HEK293 (cell line): ENCODE measurements around the gene CADM1.

Experiments used
- CTCF ChIA-PET: fragments of 350-600 bp; formaldehyde crosslinking; extraction: SDS; loops from one replicate; lab custom pipeline; 2021; ENCODE audit warnings: antibody characterized with exemption; lab: Yijun Ruan, JAX
- POLR2A ChIA-PET: fragments of 300-600 bp; formaldehyde crosslinking; extraction: SDS; loops from one replicate; lab custom pipeline; 2020; ENCODE audit warnings: antibody characterized with exemption, inconsistent platforms; lab: Yijun Ruan, JAX
- H3K27ac ChIP-seq: fragments of 200-500 bp; sonication (Bioruptor generic); 2 replicates; pipeline ENCODE4 v1.5.1; 2014; ENCODE audit warnings: low read depth, low read length, control low read depth, inconsistent platforms; ENCODE audit errors: extremely low read depth
- H3K36me3 ChIP-seq, 2 experiments: fragments of 200-500 bp in 1 of 2; sonication (Bioruptor generic) in 1 of 2; 1 replicate in 1 of 2; 2 replicates in 1 of 2; pipeline ENCODE4 v1.5.1; 2014 to 2017; ENCODE audit warnings: inconsistent platforms in 2 of 2, low read length in 2 of 2; ENCODE audit not compliant: control insufficient read depth in 2 of 2, insufficient read depth in 1 of 2
- H3K4me1 ChIP-seq: fragments of 200-500 bp; sonication (Bioruptor generic); 2 replicates; pipeline ENCODE4 v1.5.1; 2014; ENCODE audit warnings: mild to moderate bottlenecking, low read length, inconsistent platforms; ENCODE audit not compliant: control insufficient read depth, insufficient read depth
- H3K4me3 ChIP-seq: 2 replicates; pipeline ENCODE4 v1.5.1; 2011; ENCODE audit warnings: low read depth, mild to moderate bottlenecking, control low read depth, low read length, moderate library complexity
- H3K9me3 ChIP-seq: fragments of 200-500 bp; sonication (Bioruptor generic); 2 replicates; pipeline ENCODE4 v1.5.1; 2014; ENCODE audit warnings: low read depth, low read length, inconsistent platforms; ENCODE audit not compliant: control insufficient read depth, insufficient read depth
- OVOL3 ChIP-seq: fragments of 450-650 bp; formaldehyde crosslinking; IDR thresholded peaks from 2 replicates; pipeline ENCODE4 v1.5.1; 2016; ENCODE audit warnings: missing biosample characterization, missing genetic modification characterization
- REST ChIP-seq: fragments of 450-650 bp; formaldehyde crosslinking; IDR thresholded peaks from 2 replicates; pipeline ENCODE4 v1.5.1; 2016; ENCODE audit warnings: missing biosample characterization, missing genetic modification characterization
- SALL2 ChIP-seq: fragments of 450-650 bp; formaldehyde crosslinking; IDR thresholded peaks from 2 replicates; pipeline ENCODE4 v1.5.0; 2017; ENCODE audit warnings: missing biosample characterization, mild to moderate bottlenecking, missing genetic modification characterization, borderline replicate concordance
- ZBTB10 ChIP-seq: fragments of 450-650 bp; formaldehyde crosslinking; IDR thresholded peaks from 2 replicates; pipeline ENCODE4 v1.5.1; 2016; ENCODE audit warnings: missing biosample characterization, missing genetic modification characterization
- ZBTB7A ChIP-seq: fragments of 450-650 bp; formaldehyde crosslinking; IDR thresholded peaks from 2 replicates; pipeline ENCODE4 v1.5.1; 2016; ENCODE audit warnings: low read depth, missing biosample characterization, missing genetic modification characterization
- ZEB2 ChIP-seq: fragments of 450-650 bp; formaldehyde crosslinking; IDR thresholded peaks from 2 replicates; pipeline ENCODE4 v1.5.1; 2016; ENCODE audit warnings: missing biosample characterization, missing genetic modification characterization
- ZNF114 ChIP-seq: fragments of 450-650 bp; formaldehyde crosslinking; IDR thresholded peaks from 2 replicates; pipeline ENCODE4 v1.5.0; 2017; ENCODE audit warnings: missing biosample characterization, missing genetic modification characterization
- ZNF155 ChIP-seq: fragments of 450-650 bp; formaldehyde crosslinking; IDR thresholded peaks from 2 replicates; pipeline ENCODE4 v1.5.1; 2016; ENCODE audit warnings: missing biosample characterization, missing genetic modification characterization
- ZNF214 ChIP-seq: fragments of 450-650 bp; formaldehyde crosslinking; IDR thresholded peaks from 2 replicates; pipeline ENCODE4 v1.5.1; 2017; ENCODE audit warnings: missing biosample characterization, mild to moderate bottlenecking, missing genetic modification characterization, borderline replicate concordance
- ZNF266 ChIP-seq: fragments of 450-650 bp; formaldehyde crosslinking; IDR thresholded peaks from 2 replicates; pipeline ENCODE4 v1.5.1; 2016; ENCODE audit warnings: missing biosample characterization, missing genetic modification characterization, low read depth
- ZNF37A ChIP-seq: fragments of 450-650 bp; IDR thresholded peaks from 2 replicates; pipeline ENCODE4 v1.5.1; 2018; ENCODE audit warnings: missing biosample characterization, missing genetic modification characterization
- ZNF416 ChIP-seq: fragments of 450-650 bp; formaldehyde crosslinking; IDR thresholded peaks from 2 replicates; pipeline ENCODE4 v1.5.1; 2016; ENCODE audit warnings: missing biosample characterization, missing genetic modification characterization
- ZNF473 ChIP-seq: fragments of 450-650 bp; formaldehyde crosslinking; IDR thresholded peaks from 2 replicates; pipeline ENCODE4 v1.5.1; 2017; ENCODE audit warnings: missing biosample characterization, missing genetic modification characterization
- ZNF518A ChIP-seq: fragments of 450-650 bp; formaldehyde crosslinking; conservative IDR thresholded peaks from 2 replicates; pipeline ENCODE4 v1.5.1; 2016; ENCODE audit warnings: low read depth, missing biosample characterization, missing genetic modification characterization
- ZNF561 ChIP-seq: fragments of 450-650 bp; IDR thresholded peaks from 2 replicates; pipeline ENCODE4 v1.5.1; 2018; ENCODE audit warnings: missing biosample characterization, missing genetic modification characterization, borderline replicate concordance
- ZNF571 ChIP-seq: fragments of 450-650 bp; formaldehyde crosslinking; IDR thresholded peaks from 2 replicates; pipeline ENCODE4 v1.5.0; 2017; ENCODE audit warnings: missing biosample characterization, missing genetic modification characterization
- ZNF639 ChIP-seq: fragments of 450-650 bp; formaldehyde crosslinking; IDR thresholded peaks from 2 replicates; pipeline ENCODE4 v1.5.1; 2016; ENCODE audit warnings: missing biosample characterization, missing genetic modification characterization

CADM1 gene

GRCh38 chr11:115368616-115369015 is 135.6 kb downstream of the CADM1 start:
- Histone ChIP-seq H3K4me3 (no peak overlapping the region), H3K27ac (no peak overlapping the region), H3K4me1 (peaks cover 4% of the 10 kb centered on the region), H3K36me3 (no peaks in the 10 kb centered on the region), H3K9me3 (no peaks in the 10 kb centered on the region)
- ChIA-PET POLR2A (interaction anchor here (0.7 kb wide), 1 partner anchor 136 kb away, joined by 3 read pairs; the partner anchor contains the start of gene CADM1), CTCF (interaction anchor here (2.3 kb wide), 1 partner anchor 14 kb away, joined by 8 read pairs; no protein-coding TSS in a partner anchor)
- TF ChIP-seq ZNF266 (tag by site-specific recombination) (no peak), ZNF214 (tag by site-specific recombination) (no peak), ZNF518A (tag by site-specific recombination) (no peak), ZBTB10 (no peak), ZEB2 (tag by site-specific recombination) (no peak), ZNF155 (no peak), REST (tag by site-specific recombination) (no peak), ZNF639 (tag by site-specific recombination) (no peak), SALL2 (tag by site-specific recombination) (no peak), ZNF561 (no peak), ZNF114 (tag by site-specific recombination) (no peak), ZNF571 (no peak), ZBTB7A (tag by site-specific recombination) (no peak), ZNF37A (tag by site-specific recombination) (no peak), OVOL3 (tag by site-specific recombination) (no peak), ZNF416 (tag by site-specific recombination) (no peak), ZNF473 (tag by site-specific recombination) (no peak)
